UCSD-AML1 (cell line): ENCODE measurements around the gene APBA2.

Experiments used
- DNase-seq: peaks from one replicate; lab custom pipeline; 2025; ENCODE audit not compliant: unreplicated experiment; lab: John Stamatoyannopoulos, UW

Gene APBA2

GRCh38 chr15:29053661-29054131 is 167.9 kb downstream of the APBA2 start:
- DNase-seq, result no peak

GRCh38 chr15:29054171-29055045 is 168.6 kb downstream of the APBA2 start:
- DNase-seq, result no peak

- no peak for DNase-seq
Measured at GRCh38 chr15:29055876-29056275, 170.1 kb downstream of the APBA2 start.

GRCh38 chr15:29056839-29057450 is 171.2 kb downstream of the APBA2 start:
- no peak for DNase-seq

GRCh38 chr15:29057856-29058255 is 172.1 kb downstream of the APBA2 start:
- no peak for DNase-seq

GRCh38 chr15:29058903-29059539 is 173.2 kb downstream of the APBA2 start:
- DNase-seq, result no peak

GRCh38 chr15:29059871-29060640 is 174.3 kb downstream of the APBA2 start:
- DNase-seq, result no peak

- no peak for DNase-seq
Measured at GRCh38 chr15:29061746-29062145, 176.0 kb downstream of the APBA2 start.

GRCh38 chr15:29062179-29062591 is 176.4 kb downstream of the APBA2 start:
- DNase-seq, result no peak

GRCh38 chr15:29062626-29063025 is 176.9 kb downstream of the APBA2 start:
- no peak for DNase-seq

- no peak for DNase-seq
Measured at GRCh38 chr15:29063646-29064045, 177.9 kb downstream of the APBA2 start.

- DNase-seq, result no peak
Measured at GRCh38 chr15:29064290-29064689, 178.5 kb downstream of the APBA2 start.

- no peak for DNase-seq
Measured at GRCh38 chr15:29064731-29065130, 179.0 kb downstream of the APBA2 start.

GRCh38 chr15:29065571-29065970 is 179.8 kb downstream of the APBA2 start:
- DNase-seq, result no peak

GRCh38 chr15:29066310-29066709 is 180.5 kb downstream of the APBA2 start:
- no peak for DNase-seq

- no peak for DNase-seq
Measured at GRCh38 chr15:29066838-29067237, 181.1 kb downstream of the APBA2 start.

GRCh38 chr15:29067949-29068348 is 182.2 kb downstream of the APBA2 start:
- no peak for DNase-seq

GRCh38 chr15:29070471-29071231 is 184.9 kb downstream of the APBA2 start:
- no peak for DNase-seq

GRCh38 chr15:29071232-29071881 is 185.6 kb downstream of the APBA2 start:
- DNase-seq, result no peak

GRCh38 chr15:29071882-29072273 is 186.1 kb downstream of the APBA2 start:
- no peak for DNase-seq
